Small intestine (tissue), 7 donors: ENCODE data around the gene KLHL29. TPM values are rescaled to one million over a fixed set of nuclear protein-coding genes. Genes with fewer than 3 reads are reported as not detected.

Source experiments
- DNase-seq, 2 donors: peaks; one replicate each; pipeline versions ENCODE4 v3.0.0 to v3.0.0-alpha.2; 2013
- FAIRE-seq: peaks from 2 replicates; lab custom pipeline; 2012; peaks lifted over from hg19 to GRCh38; lab: Jason Lieb, UNC
- H3K27ac ChIP-seq, 3 donors: one replicate each; pipeline ENCODE4 v1.5.1; 2013; ENCODE audit warnings: low read length in 2 of 3, mild to moderate bottlenecking in 2 of 3, control low read depth in 1 of 3, inconsistent platforms in 1 of 3, low read depth in 1 of 3, moderate library complexity in 1 of 3
- H3K27me3 ChIP-seq, 3 donors: one replicate each; pipeline ENCODE4 v1.6.1; 2013; ENCODE audit warnings: low read length in 3 of 3, inconsistent platforms in 1 of 3; ENCODE audit not compliant: control insufficient read depth in 3 of 3, insufficient read depth in 3 of 3
- H3K36me3 ChIP-seq, 3 donors: one replicate each; pipeline ENCODE4 v1.6.1; 2013; ENCODE audit warnings: low read length in 3 of 3, inconsistent platforms in 1 of 3, low read depth in 1 of 3, mild to moderate bottlenecking in 1 of 3, moderate library complexity in 1 of 3; ENCODE audit not compliant: control insufficient read depth in 3 of 3, insufficient read depth in 2 of 3
- H3K4me1 ChIP-seq, 3 donors: one replicate each; pipeline ENCODE4 v1.6.1; 2013; ENCODE audit warnings: low read length in 2 of 3, inconsistent platforms in 1 of 3, low read depth in 1 of 3, mild to moderate bottlenecking in 1 of 3, moderate library complexity in 1 of 3; ENCODE audit not compliant: control insufficient read depth in 3 of 3, insufficient read depth in 2 of 3
- H3K4me3 ChIP-seq, 3 donors: one replicate each; pipeline ENCODE4 v1.5.1; 2013; ENCODE audit warnings: low read length in 3 of 3, control low read depth in 1 of 3, inconsistent platforms in 1 of 3, low read depth in 1 of 3, mild to moderate bottlenecking in 1 of 3, moderate library complexity in 1 of 3
- H3K9me3 ChIP-seq, 2 donors: one replicate each; pipeline ENCODE4 v1.6.1; 2013; ENCODE audit warnings: low read depth in 1 of 2, low read length in 1 of 2; ENCODE audit not compliant: control insufficient read depth in 2 of 2, insufficient read depth in 1 of 2
- WGBS, 3 donors: extraction: QIAGEN DNeasy Blood & Tissue Kit; methylation state at CpG; one replicate each; pipeline ENCODE4 v1.1.7; 2013; 5-methylcytosine and 5-hydroxymethylcytosine counted together
- polyA plus RNA-seq, 4 donors: library from polyadenylated mRNA; stranded (reverse) in 3 of 4; unstranded in 1 of 4; fragments of 200-250 nt in 3 of 4; fragments of 120-200 nt in 1 of 4; gene quantifications; one replicate each; pipeline versions ENCODE4 v1.2.1 to v1.2.3, GENCODE V29; 2013
- donor health status: healthy with polysubstance abuse.
- donor health status: control.
- donor health status: control.
- donor health status: Bipolar disorder and iron deficiency.
- donor health status: healthy.

Gene KLHL29
- polyA plus RNA-seq, 4 donors = 0.22 to 2.7 (median 1.4) TPM

DNA sequence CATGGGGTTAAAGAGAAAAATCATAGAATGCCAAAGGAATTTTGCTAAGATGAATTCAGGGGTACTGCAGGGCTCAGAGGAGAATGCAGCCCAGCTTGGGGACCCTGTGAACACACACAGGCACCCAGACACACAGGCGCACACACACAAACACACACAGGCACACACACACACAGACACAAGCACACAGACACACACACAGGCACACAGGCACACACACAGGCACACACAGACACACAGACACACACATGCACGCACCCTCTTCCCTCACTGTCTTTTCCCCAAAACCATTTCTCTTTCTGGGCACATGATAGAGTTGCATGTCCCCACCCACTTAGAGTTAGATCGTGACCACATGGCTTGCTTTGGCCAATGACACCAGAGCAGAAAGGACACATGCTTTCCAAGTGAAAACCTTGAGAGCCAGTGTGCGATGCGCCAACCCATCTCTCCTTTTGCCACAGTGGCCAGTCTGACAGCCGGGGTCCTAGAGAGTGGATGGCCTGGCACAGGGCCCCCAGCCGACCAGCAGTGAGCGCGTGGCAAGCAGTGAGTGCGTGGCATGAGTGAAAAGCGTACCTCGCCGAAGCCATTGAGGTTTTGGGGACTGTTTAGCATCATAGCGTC lies 163.3 kb downstream of the KLHL29 start:
- DNase-seq = no peak
- H3K4me3 ChIP-seq = no peak overlapping the region
- H3K27ac ChIP-seq = no peak overlapping the region
- no peaks in the 10 kb centered on the region for H3K36me3 ChIP-seq
- WGBS, 3 donors = 94 to 95% (median 95%) methylated on average over 14 of the region's 14 CpGs
- H3K27me3 ChIP-seq = peaks cover 0 to 5% (median 0%) of the 10 kb centered on the region in 3 donors
- no peaks in the 10 kb centered on the region for H3K9me3 ChIP-seq
- H3K4me1 ChIP-seq = no peaks in the 10 kb centered on the region
- no peak for FAIRE-seq

DNA sequence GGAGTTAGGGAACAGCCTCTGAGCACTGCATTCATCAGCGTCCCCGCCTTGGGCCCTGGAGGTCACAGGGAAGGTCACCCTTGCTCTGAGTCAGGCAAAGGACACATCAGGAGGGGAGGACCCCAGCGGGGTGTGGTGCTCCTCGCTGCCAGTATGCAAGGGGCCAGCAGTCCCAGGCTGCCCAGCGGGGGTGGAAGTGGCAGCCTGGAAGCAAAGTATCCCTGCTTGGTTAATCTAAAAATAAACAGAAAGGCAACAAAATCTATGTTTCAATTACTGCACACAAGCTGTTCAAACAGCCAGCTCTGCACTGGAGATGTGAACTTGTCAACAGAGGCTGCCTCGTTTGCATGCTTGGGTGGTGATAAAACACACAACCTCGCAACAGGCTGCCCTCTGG lies 164.1 kb downstream of the KLHL29 start:
- H3K4me1 ChIP-seq = no peaks in the 10 kb centered on the region
- no peak overlapping the region for H3K4me3 ChIP-seq
- WGBS, 3 donors = 29 to 52% (median 50%) methylated on average over 7 of the region's 7 CpGs
- FAIRE-seq (no peak), DNase-seq (peak in 1 of 2 donors; percentile 10)
- H3K9me3 ChIP-seq = no peaks in the 10 kb centered on the region
- H3K27me3 ChIP-seq = peaks cover 0 to 5% (median 0%) of the 10 kb centered on the region in 3 donors
- H3K36me3 ChIP-seq = no peaks in the 10 kb centered on the region
- H3K27ac ChIP-seq = no peak overlapping the region

DNA sequence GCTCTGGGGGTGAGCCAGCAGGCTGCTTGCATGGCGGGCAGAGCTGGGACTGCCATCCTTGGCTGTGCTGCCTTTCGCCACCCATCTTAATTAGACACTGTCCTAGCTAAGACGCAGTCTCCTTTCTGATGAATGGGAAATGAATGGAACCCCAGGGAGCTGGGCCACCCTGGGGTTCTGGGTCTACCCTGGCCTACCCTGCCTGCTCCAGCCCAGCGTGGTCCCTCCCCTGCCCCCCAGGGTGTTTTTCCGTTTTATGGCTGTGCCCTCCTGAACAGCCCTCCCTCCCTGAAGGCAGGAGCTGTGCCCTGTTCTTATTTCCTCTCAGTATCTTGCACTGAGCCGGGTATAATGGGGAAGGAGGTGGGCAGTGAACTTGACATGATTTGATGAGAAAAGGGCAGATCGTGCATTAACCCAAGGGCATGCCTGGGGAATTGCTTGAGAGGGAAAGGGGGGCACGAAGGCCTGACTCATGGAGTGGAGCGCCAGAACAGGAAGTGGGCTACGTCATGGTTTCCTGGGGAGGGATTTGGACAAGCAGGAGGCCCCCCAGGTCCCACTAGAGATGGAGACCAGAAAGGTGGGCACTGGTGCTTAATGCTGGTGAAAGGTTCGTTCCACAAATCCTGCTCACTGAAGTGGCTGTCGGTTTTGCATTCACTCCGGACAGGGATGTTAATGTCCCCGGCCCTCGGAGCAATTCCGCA lies 165.0 kb downstream of the KLHL29 start:
- WGBS, 3 donors = 72 to 85% (median 81%) methylated on average over 16 of the region's 16 CpGs
- DNase-seq = no peak
- Histone ChIP-seq H3K4me1 (no peaks in the 10 kb centered on the region), H3K27ac (peak overlapping the region in 2 of 3 donors; percentile 11 to 38), H3K9me3 (no peaks in the 10 kb centered on the region), H3K36me3 (no peaks in the 10 kb centered on the region), H3K4me3 (no peak overlapping the region), H3K27me3 (peaks cover 0 to 5% (median 0%) of the 10 kb centered on the region in 3 donors)
- FAIRE-seq = no peak

DNA sequence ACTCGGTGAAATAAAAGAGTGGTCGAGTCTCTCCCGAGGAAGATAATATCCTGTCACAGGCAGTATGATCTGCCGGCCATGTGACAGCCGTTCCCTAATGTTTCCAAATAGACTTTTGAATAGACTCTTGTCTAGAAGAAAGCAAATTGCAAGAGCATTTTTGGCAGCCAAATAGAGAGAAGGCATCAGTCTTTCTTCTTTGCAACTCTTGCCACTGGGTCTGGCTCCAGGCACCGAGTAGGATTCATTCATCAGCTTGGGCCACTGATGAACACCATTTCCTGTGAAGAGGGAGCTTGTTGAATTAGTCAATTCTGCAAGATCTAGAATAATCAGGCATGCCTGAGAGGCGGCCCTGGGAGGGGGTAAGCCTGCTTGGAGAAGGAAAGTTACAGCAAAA lies 165.6 kb downstream of the KLHL29 start:
- Histone ChIP-seq H3K27ac (no peak overlapping the region), H3K4me1 (no peaks in the 10 kb centered on the region), H3K36me3 (no peaks in the 10 kb centered on the region), H3K4me3 (no peak overlapping the region), H3K9me3 (no peaks in the 10 kb centered on the region), H3K27me3 (peaks cover 0 to 5% (median 0%) of the 10 kb centered on the region in 3 donors)
- 66 to 88% (median 81%) methylated on average over 7 of the region's 7 CpGs for WGBS, 3 donors
- FAIRE-seq (no peak), DNase-seq (no peak)

DNA sequence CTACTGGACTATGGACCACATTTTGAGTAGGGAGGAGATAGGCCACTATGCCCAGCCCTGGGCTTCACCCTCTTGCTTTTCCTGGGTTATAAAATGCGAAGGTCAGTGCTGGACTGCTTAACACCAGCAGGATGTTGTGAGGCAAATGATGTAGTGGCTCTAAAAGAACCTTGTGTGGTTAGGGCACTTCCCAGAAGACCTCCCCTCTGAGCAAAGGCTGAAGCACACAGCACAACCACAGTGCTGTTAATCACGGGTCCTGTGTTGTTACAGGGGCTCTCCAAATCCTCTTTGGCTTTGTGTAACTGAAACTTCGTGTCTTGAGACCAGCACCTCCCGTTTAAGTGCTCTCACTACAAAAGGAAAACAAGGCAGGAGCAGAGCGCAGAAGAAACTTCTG lies 166.9 kb downstream of the KLHL29 start:
- Histone ChIP-seq H3K27me3 (peaks cover 0 to 5% (median 0%) of the 10 kb centered on the region in 3 donors), H3K4me1 (no peaks in the 10 kb centered on the region), H3K36me3 (no peaks in the 10 kb centered on the region), H3K9me3 (no peaks in the 10 kb centered on the region), H3K4me3 (no peak overlapping the region), H3K27ac (no peak overlapping the region)
- WGBS, 3 donors = 71 to 78% (median 77%) methylated on average over 5 of the region's 5 CpGs
- FAIRE-seq = no peak
- DNase-seq = no peak

DNA sequence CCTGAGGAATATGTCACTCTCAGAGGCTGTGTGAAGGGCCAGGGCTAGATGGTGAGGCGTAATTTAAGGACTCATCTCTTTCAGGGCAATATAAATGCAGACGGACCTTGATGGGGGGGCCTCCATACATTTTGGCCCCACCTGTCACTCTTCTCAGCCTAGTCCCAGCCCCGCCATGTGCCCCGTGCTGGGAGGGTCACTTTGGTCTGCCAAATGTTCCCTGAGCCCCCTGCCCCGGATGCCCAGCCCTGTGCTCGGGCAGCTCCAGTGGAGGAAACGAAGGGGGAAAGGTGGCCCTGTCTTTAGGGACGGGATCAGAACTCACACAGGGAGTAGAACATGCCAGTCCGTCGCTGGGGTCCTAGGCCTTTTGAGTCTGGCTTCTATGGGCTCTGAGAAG lies 168.6 kb downstream of the KLHL29 start:
- no peak for DNase-seq
- 84 to 94% (median 92%) methylated on average over 10 of the region's 10 CpGs for WGBS, 3 donors
- FAIRE-seq = no peak

DNA sequence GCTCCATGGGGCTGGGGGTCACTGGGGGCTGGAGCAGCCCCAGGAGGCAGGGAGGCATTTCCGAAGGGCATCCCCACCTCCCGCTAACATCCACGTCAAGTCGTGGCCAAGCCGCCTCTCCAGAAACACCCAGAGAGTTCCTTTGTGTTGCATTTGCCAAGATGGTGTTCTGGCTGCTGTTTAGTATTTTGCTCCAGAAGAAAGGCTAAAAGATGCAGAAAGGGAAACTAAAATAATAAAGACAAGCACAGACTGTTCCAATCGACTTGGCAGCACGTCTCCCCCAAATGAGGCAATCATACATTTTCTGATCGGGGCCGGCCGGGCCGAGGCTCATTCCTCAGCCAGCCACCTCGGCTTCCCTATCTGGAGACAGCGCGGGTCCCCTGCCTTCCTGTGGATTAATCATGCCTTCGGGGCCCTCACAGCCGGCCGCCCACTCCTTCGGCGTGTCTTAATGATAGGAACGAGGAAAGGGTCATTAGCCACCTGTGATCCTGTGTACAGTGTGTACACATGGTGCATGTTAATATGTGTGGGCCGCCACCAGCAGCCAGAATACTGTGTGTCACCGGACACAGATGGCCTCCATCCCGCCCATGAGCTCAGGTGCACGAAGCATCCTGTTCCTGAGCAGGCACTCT lies 169.2 kb downstream of the KLHL29 start:
- WGBS, 3 donors = 70 to 83% (median 82%) methylated on average over 24 of the region's 24 CpGs
- Histone ChIP-seq H3K27ac (peak overlapping the region in 2 of 3 donors; percentile 12 to 64), H3K27me3 (peaks cover 0 to 5% (median 0%) of the 10 kb centered on the region in 3 donors), H3K4me1 (no peaks in the 10 kb centered on the region), H3K36me3 (no peaks in the 10 kb centered on the region), H3K4me3 (no peak overlapping the region), H3K9me3 (no peaks in the 10 kb centered on the region)
- no peak for DNase-seq
- no peak for FAIRE-seq

More for the DNA sequence above, 168.6 kb downstream of the KLHL29 start:
- Histone ChIP-seq H3K4me3 (no peak overlapping the region), H3K9me3 (no peaks in the 10 kb centered on the region), H3K27me3 (peaks cover 0 to 5% (median 0%) of the 10 kb centered on the region in 3 donors), H3K4me1 (no peaks in the 10 kb centered on the region), H3K36me3 (no peaks in the 10 kb centered on the region), H3K27ac (peak overlapping the region in 1 of 3 donors; percentile 64)

DNA sequence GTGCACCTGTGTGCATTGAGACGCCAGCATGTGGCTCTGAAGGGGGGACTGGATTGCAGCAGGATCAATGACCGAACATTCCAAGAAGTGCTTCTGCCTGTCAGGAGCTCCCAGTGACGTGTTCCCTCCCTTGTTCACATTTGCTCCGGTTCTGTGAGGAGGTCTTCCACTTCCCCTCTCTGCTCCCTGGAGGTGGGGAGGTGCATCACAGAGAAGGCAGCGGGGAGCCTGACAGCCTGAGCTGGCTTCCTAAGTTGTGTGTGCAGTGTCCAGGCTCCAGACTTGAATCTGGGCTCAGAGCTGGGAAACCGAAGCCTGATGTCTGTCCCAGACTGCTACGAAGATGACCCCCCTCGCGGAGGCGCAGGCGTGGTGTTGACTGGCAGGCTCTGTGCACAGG lies 171.0 kb downstream of the KLHL29 start:
- H3K27me3 ChIP-seq = no peaks in the 10 kb centered on the region
- no peak overlapping the region for H3K4me3 ChIP-seq
- no peaks in the 10 kb centered on the region for H3K4me1 ChIP-seq
- no peak for DNase-seq
- H3K9me3 ChIP-seq = no peaks in the 10 kb centered on the region
- H3K36me3 ChIP-seq = no peaks in the 10 kb centered on the region
- H3K27ac ChIP-seq = no peak overlapping the region
- 85 to 90% (median 87%) methylated on average over 11 of the region's 11 CpGs for WGBS, 3 donors
- no peak for FAIRE-seq
